ENCODE results near the gene SLC38A3.

DNA sequence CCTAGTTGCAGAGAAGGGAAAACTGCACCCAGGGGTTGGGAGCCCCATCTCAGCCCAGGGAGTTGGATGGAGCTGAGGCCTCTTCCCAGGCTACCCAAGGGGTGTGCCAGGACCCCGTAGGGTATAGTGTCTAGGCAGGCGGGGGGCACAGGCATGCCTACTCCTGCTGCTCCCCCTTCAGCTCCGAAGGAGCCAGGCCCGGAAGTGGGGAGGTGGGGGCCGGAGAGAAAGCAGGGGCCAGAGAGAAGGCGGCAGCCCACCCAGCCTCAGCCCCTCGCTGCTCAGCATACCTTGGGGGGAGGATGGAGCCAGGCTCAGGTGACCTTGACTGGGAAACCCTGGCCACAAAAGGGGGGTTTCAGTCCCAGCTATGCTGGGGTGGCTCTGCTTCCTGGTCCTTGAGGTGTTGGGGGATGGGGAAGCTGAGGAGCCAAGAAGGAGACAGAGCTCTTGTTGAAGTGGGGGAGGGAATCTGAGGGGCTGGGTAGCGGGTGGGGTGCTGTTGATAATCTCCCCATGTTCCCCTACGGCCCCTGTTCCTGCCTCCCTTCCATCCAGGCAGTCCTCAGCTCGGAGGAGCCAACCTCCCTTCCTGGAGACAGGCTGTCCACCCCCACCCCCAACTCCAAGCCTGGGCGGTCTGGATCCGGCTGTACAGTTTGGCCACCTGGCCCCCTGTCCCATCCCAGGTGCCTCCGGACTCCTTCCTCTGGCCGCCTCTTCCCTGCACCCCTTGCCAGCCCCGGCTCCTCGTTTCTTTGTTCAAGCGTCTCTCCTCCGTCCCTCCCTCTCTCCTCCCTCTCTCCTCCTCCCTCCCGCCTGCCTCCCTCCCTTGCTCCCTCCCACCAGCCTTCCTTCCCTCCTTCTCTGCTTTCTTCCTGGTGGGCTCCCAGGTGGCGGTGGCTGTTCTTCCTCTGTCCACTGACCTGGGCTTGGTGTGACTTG, 48.2 kb upstream of the SLC38A3 start:
- TF ChIP-seq EZH2 (IDR thresholded peaks at IDR 0.05; ENCODE audit: insufficient read depth, poor library complexity, severe bottlenecking) (no peak), EZH2phosphoT487 (IDR thresholded peaks at IDR 0.05; ENCODE audit: insufficient read depth, low read depth) (no peak)

Data from GM23248 (cell line).